GM18873 (cell line): ENCODE measurements around the gene IRF3.
"Not testable (repeated sequence)": the region's sequence is repeated elsewhere in the genome, so short reads cannot be mapped to it uniquely, and the experiment has no call there.

Source experiments
- ATAC-seq: cut with Tn5 transposase; IDR thresholded peaks from one replicate; pipeline ENCODE4 v1.9.1; 2021; ENCODE audit warnings: mild to moderate bottlenecking, moderate library complexity, moderate number of reproducible peaks; ENCODE audit not compliant: unreplicated experiment, low FRiP score

Gene IRF3

DNA sequence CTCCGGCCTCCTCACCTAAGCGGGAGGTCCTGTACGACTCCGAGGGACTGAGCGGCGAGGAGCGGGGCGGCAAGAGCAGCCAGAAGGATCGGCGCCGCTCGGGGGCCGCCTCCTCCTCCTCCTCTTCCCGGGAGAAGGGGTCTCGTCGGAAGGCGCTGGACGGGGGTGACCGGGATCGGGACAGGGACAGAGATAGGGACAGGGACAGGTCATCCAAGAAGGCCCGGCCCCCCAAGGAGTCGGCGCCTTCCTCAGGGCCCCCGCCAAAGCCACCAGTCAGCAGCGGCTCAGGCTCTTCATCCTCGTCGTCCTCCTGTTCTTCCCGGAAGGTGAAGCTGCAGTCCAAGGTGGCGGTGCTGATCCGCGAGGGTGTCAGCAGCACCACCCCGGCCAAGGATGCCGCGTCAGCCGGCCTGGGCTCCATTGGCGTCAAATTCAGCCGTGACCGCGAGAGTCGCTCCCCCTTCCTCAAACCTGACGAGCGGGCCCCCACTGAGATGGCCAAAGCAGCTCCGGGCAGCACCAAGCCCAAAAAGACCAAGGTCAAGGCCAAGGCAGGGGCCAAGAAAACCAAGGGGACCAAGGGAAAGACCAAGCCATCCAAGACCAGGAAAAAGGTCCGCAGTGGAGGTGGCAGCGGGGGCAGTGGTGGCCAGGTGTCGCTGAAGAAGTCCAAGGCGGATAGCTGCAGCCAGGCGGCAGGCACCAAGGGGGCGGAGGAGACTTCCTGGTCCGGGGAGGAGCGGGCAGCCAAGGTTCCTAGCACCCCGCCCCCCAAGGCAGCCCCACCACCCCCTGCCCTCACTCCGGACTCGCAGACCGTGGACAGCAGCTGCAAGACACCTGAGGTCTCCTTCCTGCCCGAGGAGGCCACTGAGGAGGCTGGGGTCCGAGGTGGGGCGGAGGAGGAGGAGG is 12.8 kb downstream of the IRF3 start:
- ATAC-seq = no peak

DNA sequence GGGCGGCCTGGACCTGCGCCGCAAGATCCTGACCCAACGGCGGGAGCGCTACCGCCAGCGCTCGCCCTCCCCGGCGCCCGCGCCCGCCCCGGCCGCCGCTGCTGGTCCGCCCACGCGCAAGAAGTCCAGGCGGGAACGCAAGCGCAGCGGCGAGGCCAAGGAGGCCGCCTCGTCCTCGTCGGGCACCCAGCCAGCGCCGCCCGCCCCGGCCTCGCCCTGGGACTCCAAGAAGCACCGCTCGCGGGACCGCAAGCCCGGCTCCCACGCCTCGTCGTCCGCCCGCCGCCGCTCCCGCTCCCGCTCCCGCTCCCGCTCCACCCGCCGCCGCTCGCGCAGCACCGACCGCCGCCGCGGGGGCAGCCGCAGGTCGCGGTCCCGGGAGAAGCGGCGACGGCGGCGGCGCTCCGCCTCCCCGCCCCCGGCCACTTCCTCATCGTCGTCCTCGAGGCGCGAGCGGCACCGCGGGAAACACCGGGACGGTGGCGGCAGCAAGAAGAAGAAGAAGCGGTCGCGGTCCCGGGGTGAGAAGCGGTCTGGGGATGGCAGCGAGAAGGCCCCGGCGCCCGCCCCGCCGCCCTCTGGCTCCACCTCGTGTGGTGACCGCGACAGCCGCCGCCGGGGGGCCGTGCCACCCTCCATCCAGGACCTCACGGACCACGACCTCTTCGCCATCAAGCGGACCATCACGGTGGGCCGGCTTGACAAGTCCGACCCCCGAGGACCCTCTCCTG is 13.7 kb downstream of the IRF3 start:
- no peak for ATAC-seq

DNA sequence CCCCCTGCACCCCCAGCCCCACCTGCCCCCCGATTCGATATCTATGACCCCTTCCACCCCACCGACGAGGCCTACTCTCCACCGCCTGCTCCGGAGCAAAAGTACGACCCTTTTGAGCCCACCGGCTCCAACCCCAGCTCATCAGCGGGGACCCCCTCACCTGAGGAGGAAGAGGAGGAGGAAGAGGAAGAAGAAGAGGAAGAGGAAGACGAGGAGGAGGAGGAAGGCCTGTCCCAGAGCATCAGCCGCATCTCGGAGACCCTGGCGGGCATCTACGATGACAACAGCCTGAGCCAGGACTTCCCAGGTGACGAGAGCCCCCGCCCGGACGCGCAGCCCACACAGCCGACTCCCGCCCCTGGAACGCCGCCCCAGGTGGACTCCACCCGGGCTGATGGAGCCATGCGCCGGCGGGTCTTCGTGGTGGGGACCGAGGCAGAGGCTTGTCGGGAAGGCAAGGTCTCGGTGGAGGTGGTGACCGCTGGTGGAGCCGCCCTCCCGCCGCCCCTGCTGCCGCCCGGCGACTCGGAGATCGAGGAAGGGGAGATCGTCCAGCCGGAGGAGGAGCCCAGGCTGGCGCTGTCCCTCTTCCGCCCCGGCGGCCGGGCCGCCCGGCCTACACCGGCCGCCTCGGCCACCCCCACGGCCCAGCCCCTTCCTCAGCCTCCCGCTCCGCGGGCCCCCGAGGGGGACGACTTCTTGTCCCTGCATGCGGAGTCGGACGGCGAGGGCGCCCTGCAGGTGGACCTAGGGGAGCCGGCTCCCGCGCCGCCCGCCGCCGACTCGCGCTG is 14.4 kb downstream of the IRF3 start:
- no peak for ATAC-seq

DNA sequence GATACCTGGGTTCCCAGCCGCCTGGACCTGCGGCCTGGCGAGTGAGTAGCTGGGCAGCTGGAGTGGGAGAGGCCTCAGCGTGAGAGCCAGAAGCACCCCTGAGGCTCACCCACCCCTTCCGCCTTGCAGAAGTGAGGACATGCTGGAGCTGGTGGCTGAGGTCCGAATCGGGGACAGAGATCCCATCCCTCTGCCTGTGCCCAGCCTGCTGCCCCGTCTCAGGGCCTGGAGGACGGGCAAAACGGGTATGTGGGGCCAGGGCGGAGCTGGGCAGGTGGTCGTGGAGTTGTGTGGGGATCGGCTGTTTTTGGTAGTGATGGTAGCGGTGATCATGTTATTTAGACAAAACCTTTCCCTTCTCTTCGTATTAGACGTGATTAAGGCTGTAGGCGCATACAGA is 19.1 kb downstream of the IRF3 start:
- ATAC-seq = no peak

DNA sequence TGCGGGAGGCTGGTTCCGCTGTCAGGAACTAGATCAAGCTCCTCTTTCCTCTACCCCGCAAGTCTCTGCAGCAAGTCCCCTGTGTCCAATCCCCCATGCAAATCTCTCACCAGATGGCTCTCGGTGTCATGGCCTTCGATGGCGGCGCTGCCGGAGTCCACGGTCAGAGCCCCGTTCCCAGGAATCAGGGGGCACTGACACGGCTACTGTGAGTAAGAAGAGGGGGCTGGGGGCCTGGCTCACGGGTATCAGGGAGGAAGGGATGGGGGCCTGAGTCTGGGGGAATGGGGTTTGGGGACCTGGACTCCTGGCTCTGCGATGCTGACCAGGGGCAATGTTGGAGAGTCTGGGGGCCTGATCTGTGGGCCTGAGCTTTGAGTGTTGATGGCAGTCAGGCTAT is 19.7 kb downstream of the IRF3 start:
- ATAC-seq = no peak

DNA sequence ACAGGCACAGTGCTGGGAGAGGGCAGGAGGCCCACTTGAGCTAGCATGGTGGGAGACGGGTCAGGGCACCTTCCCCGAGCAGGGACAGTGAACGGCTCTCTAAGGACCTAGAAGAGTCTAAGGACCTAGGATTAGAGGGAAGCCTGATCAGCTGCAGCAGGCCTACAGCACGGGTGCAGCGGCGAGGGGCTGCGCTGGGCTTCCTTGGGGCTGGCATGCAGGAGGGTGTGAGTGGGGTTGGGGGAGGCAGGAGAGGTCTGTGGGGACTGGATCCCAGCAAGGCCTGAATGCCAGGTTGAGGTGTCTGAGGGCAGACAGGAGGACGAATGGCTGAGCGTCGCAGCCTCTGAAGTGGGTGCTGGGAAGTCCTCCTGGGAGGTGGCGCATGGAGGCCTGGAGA is 20.1 kb downstream of the IRF3 start:
- no peak for ATAC-seq

DNA sequence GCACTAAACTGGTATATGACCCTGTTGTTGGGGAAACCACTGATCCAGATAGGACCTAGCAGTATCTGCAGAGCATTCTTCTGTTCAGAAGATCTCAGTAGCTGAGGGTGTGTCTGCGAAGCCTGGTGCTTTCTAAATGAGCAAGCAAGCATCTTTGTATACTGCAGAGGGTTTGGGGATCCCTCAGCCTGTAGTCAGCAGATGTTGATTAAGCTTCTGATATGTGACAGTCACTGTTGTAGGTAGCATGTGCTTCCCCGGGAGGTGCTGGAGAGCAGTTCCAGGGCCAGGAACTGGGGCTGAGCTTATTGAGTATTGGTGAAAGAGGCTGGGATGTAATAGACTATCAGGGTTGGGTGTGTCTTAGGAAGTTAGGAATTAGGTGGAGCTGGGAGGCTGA is 22.2 kb downstream of the IRF3 start:
- ATAC-seq = no peak

DNA sequence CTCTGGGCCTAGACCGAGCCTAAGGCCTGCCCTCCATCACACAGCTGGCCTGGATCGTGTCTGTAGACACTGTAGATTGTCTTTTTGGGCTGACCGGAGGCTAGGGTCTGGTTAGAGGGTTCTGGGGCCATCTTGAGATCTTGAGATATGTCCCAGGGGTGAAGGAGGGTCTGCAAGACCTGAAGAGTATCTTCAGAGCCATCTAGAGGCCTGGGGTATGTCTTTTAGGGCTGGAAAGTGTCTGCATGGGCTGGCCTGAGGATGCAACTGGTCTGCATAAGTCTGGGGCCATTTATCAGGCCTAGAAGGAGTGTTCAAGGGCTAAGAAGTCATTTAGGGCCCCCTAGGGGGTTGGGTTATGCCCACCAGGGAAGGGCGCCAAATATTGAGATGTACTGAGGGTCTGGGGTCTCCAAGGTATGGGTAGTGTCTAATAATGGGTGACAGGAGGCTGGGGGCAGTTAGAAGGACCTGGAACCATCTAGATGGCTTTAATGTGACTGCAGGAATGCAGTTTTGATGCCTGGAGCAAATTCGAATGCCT is 23.1 kb downstream of the IRF3 start:
- no peak for ATAC-seq

DNA sequence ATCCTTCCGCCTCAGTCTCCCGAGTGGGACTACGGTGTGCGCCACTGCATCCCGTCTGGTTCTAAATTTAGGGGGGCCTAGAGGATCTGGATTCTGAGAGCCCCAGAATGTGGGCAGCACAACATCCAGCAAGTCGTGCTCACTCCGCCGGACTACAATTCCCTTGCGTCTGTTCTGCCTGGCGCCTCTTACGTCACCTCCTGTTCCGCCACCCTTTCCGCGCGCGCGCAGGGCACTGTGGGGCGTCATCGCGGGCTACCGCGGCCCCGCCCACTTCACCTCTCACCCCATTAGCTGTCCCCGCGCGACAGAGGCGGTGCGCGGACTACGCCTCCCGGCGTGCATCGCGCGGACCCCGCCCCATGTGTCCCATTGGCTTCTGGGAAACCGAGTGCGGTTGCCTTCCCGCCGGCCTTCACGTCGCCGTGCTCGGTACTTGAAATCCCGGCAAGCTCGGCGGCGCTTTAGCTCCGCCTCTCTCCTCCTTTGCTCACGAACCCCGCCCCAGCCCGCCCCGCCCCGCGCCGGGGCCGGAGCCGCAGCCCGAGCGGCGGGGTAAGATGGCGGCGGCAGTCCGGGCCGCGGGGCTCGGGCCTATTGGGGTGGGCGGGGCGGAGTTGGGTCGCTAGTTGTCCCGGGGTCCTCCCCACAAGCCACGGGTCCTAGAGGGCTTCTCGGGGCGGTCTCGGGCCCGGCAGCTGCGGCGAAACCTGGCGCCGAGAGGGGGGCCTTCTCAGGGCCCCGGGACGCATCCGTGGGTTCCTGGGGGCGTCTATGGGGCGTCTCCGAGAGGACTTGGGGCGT is 23.8 kb downstream of the IRF3 start, which contains the start of gene SCAF1:
Gene SCAF1, plus strand, starts transcription at position 522 of the 804 bp plus-strand sequence. CDS start 2,818 bp downstream, outside the sequence.
- ATAC-seq = peak; percentile 50

DNA sequence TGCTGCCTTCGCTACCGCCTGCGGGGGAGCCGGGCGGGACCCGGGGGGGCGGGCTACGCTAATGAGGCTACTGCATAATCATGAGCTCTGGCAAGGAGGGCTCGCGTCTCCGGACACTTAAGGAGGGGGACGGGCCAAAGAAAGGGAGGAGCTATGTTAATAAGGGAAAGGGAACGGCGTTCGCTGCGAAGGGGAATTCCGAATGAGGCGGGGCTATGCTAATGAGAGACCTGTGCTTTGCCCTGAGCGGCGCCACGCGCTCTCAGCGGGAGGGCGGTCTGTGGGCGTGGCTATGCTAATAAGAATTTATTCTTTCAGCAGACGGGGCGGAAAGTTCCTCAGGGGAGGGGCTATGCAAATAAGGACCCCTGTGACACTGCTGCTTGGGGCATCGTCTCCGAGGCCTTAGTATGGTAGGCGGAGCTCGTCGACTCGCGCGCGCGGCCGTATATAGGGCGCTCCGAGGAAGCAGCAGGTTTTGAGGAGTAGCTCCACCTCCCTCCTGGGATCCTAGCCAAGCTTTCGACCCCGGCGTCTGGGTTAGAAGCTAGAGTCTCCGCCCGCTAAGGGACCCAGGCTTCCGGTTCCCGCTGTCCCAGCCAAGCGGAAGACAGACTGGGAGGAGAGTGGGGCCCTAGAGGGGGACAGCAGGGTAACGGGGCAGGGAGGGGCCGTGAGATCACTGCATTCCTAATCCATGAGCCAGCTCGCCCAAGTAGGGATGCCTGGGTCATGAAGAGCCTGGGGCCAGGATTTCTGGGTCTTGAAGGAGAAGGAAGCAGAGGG is 25.4 kb downstream of the IRF3 start, which contains the start of gene RRAS:
Gene RRAS, minus strand, starts transcription at position 31 of the 786 bp plus-strand sequence. CDS start 45 bp downstream, outside the sequence.
- ATAC-seq = peak; percentile 65

DNA sequence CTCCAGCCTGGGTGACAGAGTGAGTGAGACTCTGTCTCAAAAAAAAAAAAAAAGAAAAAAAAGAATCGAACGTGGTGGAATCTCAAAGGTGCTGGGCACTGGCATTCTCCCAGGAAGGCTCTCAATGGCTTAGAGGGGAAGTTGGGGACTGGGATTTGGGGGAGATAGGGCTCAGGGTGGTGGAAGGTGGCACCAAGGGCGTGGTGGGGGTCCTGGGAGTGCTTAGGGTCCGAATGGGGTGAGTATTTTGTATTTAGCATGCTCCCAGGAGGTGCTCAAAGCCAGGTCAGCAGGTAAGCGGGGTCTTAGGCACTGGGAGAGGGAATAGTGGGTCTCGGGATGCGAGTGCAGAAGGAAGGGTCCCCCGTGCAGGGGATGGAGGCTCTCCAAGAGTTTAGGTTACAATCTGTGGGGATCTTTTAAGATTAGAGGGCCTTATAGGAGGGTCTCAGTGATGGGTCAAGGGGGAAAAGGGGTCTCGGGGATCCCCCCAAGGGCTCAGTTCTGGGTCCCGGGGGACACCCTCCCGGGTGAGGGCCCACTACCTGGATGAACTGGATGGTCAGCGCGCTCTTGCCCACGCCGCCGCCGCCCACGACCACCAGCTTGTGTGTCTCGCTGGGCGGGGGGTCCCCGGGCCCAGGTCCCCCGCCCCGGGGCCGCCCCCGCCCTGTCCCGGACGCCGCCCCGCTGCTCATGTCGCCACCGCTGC is 26.1 kb downstream of the IRF3 start:
- no peak for ATAC-seq

DNA sequence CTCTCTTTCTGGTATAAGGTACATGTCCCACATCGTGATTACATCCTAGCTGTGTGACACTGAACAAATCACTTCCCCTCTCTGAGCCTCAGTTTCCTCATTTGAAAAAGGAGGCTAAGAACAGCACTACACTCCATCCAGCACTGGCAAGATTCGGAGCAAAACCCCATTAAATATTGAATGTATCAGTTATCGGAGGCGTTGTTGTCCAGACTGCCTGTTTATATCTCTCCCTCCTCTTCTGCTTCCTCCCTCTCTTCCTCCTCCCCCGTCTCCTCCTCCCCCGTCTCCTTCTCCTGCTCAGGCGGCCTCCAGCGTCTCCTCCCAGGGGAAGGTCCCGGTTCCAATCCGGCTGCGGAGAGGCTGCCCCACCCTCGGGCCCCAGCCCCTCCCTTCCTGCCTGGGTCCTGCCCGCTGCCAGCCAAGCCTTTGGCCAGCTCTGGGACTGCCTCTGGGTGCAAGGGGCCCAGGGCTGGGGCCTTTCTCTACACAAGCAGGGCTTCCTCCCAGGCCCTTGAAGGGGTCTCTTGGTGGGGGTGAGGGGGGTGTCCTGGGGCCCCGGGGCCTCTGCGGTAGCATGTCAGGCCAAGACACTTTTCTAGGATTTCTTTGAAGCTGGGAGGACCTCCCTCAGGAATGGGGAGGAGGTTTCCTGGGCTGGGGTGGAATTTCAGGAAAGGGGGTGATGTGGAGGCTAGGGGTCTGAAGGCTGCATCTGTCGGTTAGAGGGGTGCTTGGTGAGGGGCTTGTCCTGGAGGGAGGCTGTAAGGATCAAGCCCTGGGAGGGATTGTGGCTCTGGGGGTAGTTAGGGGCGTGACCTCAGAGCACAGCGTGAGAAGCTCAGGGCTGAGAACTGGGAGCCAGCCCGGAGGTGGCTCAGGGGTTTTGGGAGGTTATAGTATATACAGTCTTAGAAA is 27.6 kb downstream of the IRF3 start:
- ATAC-seq = no peak

DNA sequence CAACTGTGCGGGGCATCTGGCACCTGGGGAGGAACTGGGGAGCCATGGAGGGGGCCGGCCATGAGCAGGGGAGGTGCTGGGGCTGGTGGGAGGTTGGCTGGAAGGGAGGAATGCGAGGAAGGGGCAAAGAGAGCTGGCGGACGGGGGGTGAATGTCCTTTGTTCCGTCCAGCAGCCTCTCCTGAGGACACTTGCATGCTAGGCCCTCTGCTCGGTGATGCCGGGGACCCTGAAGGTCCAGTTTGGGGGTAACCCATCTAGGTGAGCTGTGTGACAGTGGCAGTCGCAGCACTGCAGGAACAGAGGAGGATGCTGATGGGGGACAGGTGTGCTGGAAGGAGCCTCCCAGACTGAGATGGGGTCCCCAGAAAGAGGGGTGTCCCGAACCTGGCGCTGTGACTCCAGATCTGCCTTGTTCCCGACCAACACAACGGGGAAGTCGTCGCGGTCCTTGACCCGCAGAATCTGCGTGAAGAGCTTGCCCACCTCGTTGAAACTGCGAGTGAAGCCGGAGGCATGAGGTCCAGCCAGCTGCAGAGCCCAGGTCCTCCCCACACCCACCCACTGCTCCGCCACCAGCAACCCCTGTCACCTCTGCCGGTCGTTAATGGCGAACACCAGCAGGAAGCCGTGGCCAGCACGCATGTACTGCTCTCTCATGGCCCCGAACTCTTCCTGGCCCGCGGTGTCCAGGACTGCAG is 29.3 kb downstream of the IRF3 start:
- no peak for ATAC-seq

DNA sequence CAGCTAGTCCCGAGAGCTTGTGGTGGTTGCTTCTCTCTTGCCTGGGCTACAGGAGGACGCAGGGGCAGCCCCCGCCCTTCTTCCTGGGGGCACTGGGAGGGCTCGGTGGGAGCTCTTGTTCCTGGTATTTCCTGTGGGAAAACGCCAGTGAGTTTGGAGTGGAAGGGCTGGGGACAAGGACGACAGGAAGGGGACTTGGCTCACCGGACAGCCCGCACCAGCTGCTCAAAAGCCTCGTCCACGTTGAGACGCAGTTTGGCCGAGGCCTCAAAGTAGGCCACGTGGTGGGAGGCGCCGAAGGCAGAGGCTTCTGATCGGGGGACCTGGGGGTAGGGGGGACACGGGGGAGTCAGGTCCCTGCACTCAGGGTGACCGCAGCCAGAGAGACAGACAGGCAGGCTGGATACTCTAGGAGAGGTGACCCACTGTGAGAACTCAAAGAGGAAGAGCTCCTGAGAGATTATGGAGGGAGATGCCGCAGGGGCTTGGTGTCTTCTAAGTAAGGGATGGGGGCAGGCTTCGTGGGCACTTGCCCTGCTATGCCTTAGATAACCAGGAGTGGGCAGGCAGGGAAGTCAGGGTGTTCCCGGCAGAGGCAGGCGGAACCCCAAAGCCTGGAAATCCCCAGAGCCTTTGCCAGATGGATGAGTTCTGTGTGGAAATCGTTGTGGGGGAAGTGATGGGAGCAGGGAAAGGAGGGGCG is 30.0 kb downstream of the IRF3 start:
- no peak for ATAC-seq

DNA sequence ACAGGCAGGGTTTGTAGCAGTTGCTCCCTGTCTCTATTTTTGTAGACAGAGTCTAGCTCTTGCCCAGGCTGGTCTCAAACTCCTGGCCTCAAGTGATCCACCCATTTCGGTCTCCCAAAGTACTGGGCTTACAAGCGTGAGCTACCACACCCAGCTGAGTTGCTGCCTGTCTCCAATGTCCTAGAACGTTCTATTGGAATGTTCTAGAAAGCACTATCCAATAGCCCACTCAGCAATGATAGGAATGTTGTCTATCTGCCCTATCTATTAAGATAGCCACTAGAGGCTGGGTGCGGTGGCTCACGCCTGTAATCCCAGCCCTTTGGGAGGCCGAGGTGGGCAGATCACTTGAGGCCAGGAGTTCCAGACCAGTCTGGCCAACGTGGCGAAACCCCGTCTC is 32.4 kb downstream of the IRF3 start:
- ATAC-seq = not testable (repeated sequence)

DNA sequence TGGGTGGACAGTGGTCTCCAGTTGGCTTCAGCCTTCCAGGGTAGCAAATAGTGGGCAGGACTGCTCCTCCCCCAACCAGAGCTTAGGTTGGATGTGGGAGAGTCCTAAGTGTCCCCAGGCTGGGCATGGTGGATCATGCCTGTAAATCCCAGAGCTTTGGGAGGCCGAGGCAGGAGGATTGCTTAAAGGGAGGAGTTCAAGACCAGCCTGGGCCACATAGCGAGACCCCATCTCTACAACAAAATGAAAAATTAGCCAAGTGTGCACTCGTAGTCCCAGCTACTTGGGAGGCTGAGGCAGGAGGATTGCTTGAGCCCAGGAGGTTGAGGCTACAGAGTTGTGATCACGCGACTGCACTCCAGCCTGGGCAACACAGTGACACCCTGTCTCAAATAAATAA is 33.1 kb downstream of the IRF3 start:
- ATAC-seq = no peak
